Astrocyte of the hippocampus (primary cell): ENCODE results near the gene ARHGEF10L.
A peak's percentile ranks its signal among the peaks of the same experiment; 100 is the strongest.

Source experiments
- DNase-seq: peaks from one replicate; pipeline ENCODE4 v3.0.0; 2011; ENCODE audit warnings: low read depth, low spot score

ARHGEF10L gene

DNA sequence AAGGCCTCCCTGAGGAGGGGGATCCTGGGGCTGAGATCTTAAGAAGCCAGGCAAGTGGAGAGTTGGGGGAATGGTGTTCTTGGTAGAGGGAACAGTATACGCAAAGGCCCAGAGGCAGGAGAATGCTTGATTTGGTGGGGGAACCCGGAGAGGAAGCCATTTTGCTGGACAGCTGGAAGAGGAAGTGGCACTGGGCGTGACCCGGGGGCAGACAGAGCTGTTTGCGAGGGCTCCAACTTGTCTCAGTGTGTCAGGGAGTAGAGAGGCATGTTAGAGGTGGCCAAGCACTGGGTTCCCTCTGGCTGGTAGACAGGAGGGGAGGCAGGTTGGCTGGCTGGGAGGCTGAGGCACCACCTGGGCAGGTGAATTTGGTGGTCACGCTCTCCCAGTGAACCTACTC lies 119.3 kb downstream of the ARHGEF10L start:
- no peak for DNase-seq

DNA sequence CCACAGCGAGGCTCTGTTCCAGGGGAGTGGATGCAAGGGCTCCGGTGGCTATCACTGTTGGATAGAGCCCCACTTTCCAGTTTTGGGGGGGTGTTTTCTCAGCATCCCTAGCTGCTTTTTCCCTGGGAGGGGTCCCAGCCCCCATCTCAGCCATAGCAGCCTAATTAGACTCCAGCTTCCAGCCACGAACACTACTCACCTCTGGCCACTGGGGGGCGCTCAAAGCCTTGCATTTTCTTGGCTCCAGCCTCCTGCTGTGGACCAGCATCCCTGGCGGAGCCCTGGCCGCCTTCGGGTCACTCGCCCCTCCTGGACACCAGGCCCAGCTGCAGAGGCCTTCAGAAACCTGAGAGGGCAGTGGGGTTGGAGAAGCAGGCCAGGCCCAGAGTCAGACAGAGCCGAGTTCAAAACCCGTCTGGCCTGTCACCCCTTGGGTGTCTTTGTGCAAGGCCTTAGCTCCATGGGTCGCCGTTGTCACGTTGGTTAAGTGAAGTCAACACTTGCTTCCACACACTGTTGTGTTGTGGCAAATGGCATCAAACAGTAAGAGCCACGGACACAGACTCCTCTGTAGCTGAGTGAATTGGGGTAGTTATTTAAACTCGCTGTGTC lies 122.2 kb downstream of the ARHGEF10L start:
- DNase-seq, result peak; percentile 82

- DNase-seq, result no peak
These were observed 122.8 kb downstream of the ARHGEF10L start for GRCh38 chr1:17662296-17662695.

DNA sequence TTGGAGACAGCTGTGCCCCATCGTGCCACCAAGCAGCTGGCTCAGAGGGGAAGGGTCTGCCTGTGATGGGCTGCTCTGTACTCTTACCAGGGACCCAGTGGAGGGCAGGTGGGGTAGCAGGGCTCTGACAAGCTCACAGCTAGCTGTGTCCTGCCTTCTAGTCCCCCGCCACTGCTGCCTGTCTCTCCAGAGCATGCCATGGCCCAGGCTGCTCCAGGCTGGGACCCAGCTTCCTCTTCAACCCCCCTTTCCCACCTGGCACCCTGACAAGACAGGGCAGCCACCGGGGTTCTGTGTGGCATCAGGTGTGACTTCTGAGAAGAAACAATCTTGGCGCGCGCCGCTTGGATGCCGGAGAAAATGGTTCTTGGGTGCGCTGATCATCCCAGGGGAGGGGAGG lies 123.3 kb downstream of the ARHGEF10L start:
- DNase-seq, result no peak

- no peak for DNase-seq
These were observed 124.1 kb downstream of the ARHGEF10L start for GRCh38 chr1:17663646-17664045.

DNA sequence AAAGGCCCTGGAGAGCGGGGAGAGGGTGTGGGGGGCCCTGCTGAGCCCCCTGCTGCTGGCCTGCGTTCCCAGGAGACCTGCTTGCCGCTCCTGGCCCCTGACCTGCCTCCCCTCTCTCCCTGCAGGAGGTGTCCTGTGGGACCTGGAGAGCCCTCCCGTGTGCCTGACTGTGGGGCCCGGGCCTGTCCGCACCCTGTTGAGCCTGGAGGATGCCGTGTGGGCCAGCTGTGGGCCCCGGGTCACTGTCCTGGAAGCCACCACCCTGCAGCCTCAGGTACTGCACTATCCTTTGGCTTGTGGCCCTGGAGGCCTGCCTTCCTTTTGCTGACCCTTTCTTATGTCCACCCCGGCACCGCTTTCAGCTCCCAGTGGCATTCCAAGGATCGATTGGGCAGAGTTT lies 124.8 kb downstream of the ARHGEF10L start:
- no peak for DNase-seq

DNA sequence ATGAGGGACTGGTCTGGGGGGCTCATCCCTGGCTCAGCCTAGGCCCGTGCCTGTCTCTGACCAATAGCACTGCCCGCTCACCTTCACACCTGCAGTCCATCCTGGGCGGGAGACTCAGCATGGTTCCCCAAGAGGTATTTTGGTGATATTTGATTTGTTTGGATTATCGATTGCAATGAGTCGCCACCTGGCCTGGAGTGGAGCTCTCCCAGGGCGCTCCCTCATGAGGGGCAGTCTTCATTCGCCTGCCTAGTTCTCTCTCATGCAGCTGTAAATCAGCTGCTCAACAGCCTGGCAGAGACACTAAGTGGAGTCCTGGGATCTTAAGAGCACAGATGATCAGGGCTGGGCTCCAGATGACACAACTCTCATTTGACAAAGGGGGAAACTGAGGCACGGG lies 125.6 kb downstream of the ARHGEF10L start:
- no peak for DNase-seq

DNA sequence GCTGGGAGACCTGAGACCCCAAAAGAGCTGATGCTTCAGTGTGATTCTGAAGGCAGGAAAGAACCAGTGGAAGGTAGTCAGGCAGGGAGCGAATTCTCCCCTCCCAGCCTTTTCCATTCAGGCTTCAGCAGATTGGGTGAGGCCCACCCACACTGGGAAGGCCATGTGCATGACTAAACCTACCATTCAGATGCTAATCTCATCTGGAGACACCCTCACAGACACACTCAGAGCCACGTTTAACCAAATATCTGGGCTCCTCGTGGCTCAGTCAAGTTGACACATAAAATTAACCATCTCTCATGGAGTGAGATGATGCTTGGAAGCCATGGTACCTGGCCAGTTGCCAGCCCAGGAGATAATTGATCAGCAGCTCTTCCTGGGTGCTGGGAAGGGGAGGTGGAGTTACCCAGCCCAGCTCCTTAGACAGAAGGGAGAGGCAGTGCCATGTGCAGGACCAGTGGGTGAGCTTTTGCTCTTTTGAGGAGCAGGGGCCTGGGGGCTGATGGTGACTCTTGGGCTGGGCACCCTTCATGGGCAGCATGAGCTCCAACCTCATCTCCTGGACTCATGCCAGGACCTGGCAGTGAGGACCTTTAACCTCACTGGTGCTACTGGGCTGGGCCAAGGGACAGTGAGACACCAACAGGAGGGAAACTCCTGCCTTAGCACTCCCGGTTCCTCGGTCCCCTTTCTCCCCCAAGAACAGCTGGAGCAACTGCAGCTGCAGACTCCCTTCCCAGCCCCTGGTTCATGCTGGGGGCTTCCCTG lies 126.6 kb downstream of the ARHGEF10L start:
- peak; percentile 41 for DNase-seq

- DNase-seq, result no peak
These were observed 128.1 kb downstream of the ARHGEF10L start for GRCh38 chr1:17667641-17668040.

DNA sequence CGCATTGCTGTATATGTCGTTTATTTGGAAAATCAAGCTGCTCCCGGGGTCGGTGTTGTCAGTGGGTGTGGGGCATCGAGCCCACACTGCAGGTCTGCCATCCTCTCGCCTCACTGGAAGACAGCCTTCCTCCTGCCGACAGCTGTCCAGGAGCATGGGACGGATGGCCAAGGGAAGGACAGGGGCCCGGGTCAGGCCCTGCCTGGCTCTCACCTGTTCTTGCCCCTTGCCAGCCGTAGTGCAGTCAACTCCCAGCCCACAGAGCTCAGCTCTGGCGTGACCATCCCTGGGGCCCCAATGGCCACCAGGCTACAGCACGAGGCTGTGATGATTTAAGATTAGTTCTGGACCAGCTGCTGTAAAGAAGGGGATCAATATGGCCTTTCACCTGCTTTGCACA lies 128.7 kb downstream of the ARHGEF10L start:
- DNase-seq, result no peak

- DNase-seq, result peak; percentile 87
These were observed 129.2 kb downstream of the ARHGEF10L start for GRCh38 chr1:17668624-17669175.

DNA sequence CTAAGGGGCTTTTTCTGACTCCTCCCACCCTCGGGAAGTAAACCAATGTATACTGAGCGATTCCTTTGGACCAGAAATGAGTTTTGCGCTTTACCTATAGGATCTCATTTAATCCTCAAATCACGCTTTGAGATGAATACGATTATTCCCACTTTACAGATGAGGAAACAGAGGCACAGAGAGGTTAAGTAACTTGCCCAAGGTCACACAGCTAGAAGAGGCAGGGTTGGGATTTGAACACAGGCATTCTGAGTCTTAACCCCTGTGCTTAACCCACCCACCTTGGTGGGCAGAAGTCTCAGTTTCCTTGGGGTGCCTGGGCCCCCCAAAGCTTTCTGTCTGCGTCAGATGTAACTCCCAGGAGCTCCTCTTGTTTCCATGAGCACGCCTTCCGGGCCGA lies 129.8 kb downstream of the ARHGEF10L start:
- DNase-seq, result no peak

DNA sequence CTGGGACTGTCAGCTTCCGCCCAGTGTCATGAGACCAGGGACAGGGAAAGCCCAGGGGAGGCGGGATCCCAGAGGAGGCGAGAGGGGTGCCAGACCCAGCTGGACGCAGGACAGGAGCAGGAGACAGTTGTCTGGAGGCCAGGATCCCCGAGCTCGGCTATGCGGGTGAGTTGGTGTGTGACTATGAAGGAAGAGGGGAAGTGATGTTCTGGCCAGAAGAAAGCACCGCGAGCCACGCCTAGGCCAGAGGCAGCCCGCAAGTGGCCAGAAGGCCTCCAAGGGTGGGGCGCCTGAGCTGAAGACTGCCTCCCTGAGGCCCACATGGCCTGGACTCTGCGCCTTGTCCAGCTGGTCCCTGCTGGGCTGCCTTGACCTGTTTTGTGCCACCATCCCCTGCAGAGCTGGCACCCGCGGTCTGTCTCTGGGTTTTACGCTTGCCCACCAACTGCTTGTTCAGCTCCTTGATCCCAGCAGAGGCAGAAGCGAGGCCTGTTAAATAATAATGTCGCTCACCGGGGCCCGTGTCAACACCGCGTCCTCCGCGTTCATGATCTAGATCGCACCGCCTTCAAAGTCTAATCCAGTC lies 130.5 kb downstream of the ARHGEF10L start:
- DNase-seq, result no peak

GRCh38 chr1:17670587-17671313 lies 131.3 kb downstream of the ARHGEF10L start:
- no peak for DNase-seq

DNA sequence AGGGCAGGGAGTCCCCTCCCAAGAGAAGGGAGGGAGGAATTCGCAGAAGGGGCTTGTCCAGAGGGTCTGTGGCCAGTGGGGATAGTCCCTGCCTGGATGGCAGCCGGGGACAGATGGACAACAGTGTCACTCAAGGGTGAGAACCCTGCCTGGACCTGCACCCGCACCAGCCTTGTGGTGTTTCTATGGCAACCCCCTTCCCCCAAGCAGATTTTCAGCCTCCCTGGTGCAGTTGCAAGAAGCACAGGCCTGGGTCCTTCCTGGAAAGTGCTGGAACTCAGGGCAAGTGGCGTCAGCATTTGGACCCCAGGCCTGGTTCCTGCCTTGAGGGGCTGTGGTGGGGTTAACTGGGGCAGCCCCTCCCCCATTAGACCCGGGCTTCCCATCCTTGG lies 131.8 kb downstream of the ARHGEF10L start:
- DNase-seq, result no peak

DNA sequence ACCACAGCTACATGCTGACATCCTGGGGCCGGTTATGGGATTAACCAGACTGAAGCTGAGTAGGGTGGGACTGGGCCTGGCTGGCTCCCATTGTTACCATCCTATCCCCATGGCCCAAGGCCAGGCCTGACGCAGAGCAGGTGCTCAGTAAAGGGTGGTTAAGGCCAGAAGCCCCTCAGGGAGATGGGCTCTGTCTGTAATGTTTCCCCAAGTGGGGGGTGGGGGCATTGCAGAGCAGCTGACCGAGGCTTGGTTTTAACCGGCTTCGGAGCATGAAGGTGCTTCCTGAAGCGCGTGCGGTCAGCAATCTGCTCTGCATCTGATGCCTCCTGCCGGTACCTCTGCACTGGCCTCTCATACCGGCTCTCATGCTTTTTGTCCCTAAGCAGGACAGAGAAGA lies 132.2 kb downstream of the ARHGEF10L start:
- DNase-seq, result no peak

- no peak for DNase-seq
These were observed 132.7 kb downstream of the ARHGEF10L start for GRCh38 chr1:17672226-17672625.

DNA sequence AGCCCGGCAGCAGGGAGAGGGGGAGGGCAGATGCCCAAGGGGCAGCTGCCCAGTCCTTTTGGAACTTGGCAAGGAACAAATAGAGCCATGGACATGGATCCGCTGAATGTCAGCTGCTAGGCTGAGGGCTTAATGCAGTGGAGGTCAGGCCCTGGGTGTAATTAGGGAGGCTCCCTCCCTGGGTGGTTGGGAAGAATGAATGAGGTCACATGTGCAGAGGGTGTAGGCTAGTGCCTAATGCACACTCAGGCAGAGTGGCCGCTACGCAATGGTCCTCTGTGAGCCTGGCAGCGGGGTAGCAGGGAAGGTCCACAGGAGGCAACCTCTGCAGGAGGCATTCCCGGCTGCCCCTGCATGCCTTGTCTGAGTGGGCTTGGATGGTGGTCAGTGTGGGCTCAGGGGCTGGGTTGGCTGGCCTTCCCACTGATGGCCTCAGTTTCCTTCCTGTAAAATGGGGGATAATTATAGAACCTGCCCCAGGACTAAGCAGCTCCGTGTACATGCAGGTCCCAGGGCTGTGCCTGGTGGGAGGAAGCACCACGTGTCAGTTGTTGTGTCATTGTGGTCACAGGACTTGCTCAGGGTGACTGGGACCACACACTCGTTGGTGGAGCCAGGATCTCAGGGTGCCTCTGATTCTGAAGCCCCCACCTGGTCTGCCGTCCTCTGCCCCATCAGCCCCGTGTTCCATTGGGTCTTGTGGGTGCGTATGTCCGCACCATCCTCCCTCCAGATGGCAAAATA lies 134.0 kb downstream of the ARHGEF10L start:
- no peak for DNase-seq

DNA sequence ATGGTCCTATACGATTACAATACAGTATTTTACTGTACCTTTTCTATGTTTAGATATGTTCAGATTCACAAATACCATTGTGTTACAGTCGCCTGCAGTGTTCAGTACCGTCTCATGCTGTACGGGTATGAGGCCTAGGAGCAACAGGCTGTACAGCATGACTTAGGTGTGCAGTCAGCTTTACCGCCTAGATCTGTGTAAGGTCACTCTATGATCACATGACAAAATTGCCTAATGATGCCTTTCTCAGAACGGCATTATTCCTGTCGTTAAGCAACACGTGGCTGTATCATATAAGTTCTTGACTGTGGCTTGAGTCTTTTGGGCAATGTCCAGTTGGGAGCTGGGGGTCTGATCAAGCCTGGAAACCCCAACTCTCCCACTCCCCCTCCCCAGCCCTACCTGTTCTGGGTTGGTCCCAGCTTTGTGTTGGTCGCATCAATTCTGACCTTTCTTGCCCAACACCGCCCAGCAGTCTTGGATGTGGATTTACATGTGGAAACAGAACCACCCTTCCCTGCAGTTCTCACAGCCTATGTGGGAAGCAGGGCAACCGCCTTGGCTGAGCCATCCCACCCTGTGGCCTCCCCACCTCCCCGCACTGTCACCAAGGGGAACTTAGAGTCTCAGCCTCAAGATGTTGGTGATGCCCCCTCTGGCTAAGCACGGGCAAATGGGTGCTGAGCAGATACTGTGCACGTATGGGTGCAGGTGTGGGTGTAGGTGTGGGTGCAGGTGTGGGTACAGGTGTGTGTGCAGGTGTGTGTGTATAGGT lies 135.4 kb downstream of the ARHGEF10L start:
- DNase-seq, result no peak

DNA sequence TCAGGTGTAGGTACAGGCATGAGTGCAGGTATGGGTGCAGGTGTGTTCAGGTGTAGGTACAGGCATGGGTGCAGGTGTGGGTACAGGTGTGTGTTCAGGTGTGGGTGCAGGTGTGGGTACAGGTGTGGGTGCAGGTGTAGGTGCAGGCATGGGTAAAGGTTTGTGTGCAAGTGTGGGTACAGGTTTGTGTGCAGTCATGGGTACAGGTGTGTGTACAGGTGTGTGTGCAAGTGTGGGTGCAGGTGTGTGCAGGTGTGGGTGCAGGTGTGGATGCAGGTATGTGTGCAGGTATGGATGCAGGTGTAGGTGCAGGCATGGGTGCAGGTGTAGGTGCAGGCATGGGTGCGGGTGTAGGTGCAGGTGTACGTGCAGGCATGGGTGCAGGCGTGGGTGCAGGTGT lies 136.2 kb downstream of the ARHGEF10L start:
- DNase-seq, result no peak
